HS-5 (cell line): ENCODE data around the gene TMEM63A.
"Not testable (repeated sequence)": the region's sequence is repeated elsewhere in the genome, so short reads cannot be mapped to it uniquely, and the experiment has no call there.

Experiments
- DNase-seq: peaks from one replicate; pipeline ENCODE4 v3.0.0-alpha.2; 2012; ENCODE audit warnings: low read depth

TMEM63A gene

GRCh38 chr1:225845571-225846259 lies 36.5 kb downstream of the TMEM63A start:
- no peak for DNase-seq

DNA sequence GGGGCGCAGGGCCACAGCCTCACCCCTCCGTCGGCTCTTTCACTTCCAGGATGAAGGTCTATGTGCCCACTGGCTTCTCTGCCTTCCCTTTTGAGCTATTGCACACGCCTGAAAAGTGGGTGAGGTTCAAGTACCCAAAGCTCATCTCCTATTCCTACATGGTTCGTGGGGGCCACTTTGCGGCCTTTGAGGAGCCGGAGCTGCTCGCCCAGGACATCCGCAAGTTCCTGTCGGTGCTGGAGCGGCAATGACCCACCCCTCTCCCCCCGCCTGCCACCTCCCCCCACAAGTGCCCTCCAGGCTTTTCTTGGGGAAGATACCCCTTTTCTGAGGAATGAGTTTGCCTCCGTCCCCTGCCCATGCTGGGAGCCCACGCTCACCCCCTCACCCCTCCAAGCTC lies 37.1 kb downstream of the TMEM63A start:
- DNase-seq: no peak

GRCh38 chr1:225844236-225845061 lies 37.7 kb downstream of the TMEM63A start:
- DNase-seq: no peak

DNA sequence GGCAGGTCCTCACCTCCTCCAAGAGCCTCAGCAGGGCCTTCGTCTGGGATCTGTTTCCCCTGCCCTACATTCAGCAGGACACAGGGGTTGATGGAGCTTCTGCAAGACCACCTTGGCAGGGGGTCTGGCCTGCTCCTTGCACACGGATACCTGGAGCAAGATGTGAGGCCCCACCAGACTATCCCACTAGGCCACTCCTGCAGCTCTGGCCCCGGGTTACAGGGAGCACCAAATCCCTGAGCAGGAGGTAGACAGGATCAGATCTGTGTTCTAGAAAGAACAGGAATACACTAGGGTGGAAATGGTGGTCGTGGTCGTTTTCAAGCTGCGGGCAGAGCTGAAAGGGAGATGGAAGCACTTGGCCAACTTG lies 38.8 kb downstream of the TMEM63A start:
- no peak for DNase-seq

DNA sequence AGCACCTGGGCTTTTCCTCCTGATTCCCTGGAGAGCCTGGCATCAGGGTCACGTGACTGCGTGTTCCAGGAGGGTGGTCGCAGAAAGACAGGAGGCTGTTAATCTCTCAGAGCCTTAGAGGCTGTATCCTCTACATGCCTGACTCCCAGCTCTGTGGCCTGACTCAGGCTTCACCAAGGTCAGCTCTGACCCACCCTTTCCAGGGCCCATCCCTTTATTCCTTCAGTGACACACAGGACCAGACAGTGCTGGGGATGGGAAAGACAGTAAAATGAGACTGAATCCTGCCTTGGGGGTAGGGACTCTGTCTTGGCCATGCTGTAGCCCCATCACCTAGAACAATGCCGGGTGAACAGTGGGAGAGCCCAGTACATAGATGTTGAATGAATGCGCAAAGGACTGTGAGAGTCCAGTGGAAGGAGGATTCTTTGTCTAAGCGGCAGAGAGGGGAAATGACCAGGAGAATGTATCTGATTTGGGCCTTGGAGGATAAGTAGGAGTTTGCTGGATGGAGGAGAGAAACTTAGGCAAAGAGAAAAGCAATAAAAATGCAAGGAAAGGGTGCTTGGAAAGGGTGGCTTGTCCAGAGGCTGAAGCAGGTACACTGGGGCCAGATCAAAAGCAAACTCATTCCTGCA lies 39.3 kb downstream of the TMEM63A start:
- DNase-seq: no peak

DNA sequence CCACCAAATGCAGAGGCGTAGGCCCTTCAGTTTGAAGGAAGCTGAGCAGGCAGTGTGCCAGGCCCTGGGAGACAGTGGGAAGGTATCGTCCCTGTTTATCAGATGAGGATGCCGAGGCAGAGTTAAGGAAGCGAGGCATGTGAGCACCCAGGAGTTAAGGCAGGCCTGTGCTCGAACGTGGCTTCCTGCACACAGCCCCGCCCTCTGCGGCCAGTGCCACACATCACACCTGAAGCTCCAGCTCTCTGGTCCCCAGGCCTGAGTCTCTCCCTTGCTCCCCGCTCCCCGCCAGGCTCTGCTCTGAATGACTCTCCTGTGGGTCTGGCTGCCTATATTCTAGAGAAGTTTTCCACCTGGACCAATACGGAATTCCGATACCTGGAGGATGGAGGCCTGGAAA lies 40.1 kb downstream of the TMEM63A start:
- no peak for DNase-seq

GRCh38 chr1:225840713-225841112 lies 41.5 kb downstream of the TMEM63A start:
- no peak for DNase-seq

GRCh38 chr1:225840223-225840610 lies 42.0 kb downstream of the TMEM63A start:
- no peak for DNase-seq

- no peak for DNase-seq
These were observed 43.4 kb downstream of the TMEM63A start for GRCh38 chr1:225838793-225839192.

DNA sequence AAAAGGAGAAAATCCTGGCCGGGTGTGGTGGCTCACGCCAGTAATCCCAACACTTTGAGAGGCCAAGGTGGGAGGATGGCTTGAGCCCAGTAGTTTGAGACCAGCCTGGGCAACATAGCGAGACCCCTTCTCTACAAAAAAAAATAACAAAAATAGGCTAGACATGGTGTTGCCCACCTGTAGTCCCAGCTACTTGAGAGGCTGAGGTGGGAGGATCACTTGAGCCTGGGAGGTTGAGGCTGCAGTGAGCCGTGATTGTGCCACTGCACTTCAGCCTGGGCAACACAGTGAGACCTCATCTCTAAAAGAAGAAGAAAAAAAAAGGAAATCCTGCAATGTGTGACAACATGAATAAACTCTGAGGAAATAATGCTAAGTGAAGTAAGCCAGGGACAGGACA lies 45.9 kb downstream of the TMEM63A start:
- not testable (repeated sequence) for DNase-seq

GRCh38 chr1:225835856-225836255 lies 46.3 kb downstream of the TMEM63A start:
- no peak for DNase-seq

- DNase-seq: no peak
These were observed 47.5 kb downstream of the TMEM63A start for GRCh38 chr1:225834417-225835329.

DNA sequence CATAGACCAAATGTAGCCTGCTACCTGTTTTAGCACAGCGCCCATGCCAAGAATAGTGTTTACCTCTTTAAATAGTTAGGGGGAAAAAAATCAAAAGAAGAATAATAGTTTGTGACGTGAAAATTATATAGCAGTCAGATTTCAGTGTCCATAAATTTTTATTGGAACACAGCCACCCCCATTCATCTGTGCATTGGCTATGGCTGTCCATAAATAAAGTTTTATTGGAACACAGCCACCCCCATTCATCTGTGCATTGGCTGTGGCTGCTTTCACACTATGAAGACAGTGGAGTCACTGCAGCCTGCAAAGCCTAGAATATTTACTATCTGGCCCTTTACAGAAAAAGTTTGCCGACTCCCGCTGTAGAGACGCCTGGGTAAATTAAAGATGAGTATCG lies 51.3 kb downstream of the TMEM63A start:
- no peak for DNase-seq

DNA sequence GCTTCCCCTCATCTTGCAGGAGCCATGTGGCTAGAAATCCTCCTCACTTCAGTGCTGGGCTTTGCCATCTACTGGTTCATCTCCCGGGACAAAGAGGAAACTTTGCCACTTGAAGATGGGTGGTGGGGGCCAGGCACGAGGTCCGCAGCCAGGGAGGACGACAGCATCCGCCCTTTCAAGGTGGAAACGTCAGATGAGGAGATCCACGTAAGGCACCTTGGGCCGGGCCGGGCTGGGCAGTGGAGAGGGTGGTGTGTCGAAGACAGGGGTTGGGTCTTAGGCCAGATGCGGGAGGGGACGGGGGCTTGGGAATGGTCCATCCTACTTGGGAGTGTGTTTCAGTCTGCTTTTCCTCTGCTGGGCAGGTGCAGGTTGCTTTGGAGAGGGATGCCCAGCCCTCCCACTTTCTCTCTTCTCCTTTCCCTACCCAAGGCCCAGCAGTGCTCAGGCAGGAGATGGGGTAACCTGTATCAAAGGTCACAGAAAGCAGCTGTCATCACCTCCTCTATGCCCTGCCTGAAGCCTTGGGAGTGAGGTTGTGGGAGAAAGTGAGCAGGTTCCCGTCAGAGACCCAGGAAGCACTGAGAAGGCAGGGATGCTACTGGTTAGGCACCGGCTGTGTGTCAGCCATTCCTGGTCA lies 53.4 kb downstream of the TMEM63A start:
- DNase-seq: no peak

- no peak for DNase-seq
These were observed 55.1 kb downstream of the TMEM63A start for GRCh38 chr1:225827076-225827475.

GRCh38 chr1:225825607-225826007 lies 56.6 kb downstream of the TMEM63A start:
- no peak for DNase-seq

DNA sequence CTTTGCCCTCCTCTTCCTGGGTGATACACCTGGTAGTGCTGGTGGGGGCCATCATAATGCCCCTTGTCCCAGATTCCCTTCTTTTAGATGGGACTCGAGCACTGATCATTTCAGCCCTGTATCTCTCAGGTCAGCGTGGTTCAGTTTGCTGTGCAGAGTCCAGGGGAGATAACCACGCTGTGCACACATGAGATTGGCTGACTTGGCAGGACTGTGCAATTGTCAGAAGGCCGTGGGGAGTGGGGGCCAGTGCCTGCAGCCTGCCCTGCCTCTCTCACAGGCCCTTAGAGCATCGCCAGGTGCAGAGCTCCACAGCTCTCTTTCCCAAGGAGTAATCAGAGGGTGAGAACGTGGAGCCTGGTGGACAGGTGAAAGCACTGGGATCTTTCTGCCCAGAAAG lies 57.1 kb downstream of the TMEM63A start:
- no peak for DNase-seq

DNA sequence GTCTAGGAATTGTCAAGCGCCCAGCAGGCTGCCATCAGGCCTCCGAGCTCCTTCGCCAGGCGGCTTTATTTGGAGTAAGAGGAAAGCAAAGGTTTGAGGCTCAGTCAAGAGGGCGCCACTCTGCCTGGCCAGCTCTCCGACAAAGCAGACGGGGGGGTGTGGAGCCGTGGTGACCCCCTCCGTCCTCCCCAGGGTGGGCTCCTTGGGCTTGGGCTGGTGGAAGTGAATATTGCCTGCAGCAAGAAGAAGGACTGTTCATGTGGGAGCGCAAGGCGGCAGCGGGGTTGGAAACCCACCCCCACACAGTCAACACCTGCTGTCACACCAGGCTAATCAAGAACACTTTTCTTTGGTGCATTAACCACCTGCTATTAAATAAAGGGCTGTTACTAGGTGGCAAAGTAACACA lies 57.6 kb downstream of the TMEM63A start:
- DNase-seq: no peak

GRCh38 chr1:225823811-225824261 lies 58.3 kb downstream of the TMEM63A start:
- DNase-seq: no peak

DNA sequence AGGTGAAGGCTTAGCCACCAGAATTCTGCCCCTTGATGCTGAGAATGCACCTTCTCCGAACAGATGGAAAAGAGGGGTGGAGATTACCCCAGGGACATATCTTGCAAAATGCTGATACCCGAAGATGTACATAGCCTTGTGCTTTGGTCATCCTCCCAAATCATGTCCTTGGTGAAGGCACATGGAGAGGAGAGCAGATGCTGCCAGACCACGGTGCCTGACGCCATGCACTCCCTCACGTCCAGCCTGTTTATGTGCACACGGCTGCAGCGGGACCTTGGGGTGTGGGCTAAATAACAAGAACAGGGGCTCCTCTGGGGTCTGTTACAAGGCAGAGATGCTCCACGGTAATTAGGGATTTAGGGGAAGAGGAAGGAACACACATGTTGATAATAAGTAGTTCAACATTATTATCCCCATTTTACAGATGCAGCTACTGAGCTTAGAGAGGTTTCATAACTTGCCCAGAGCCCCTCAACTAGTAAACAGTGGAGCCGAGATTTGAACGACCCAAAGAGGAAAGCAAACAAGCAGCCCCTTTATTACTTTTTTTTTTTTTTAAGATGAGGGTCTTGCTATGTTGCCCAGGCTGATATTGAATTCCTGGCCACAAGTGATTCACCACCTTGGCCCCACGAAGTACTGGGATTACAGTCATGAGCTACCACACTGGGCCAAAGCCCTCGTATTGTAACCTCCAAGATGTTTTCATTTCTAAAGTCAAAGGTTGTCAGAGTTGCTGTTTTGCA lies 59.4 kb downstream of the TMEM63A start:
- no peak for DNase-seq
